Keratinocyte (primary cell): ENCODE measurements around the gene OR2T2.
"Not testable (repeated sequence)": the region's sequence is repeated elsewhere in the genome, so short reads cannot be mapped to it uniquely, and the experiment has no call there.

Experiments used
- EZH2 ChIP-seq: IDR thresholded peaks from one replicate; pipeline ENCODE4 v1.6.1; 2012; ENCODE audit warnings: inconsistent platforms, mild to moderate bottlenecking, low read length, moderate library complexity
- TF ChIP-seq, protein P1 (sequence below), 3 experiments: IDR thresholded peaks in 1 of 3; conservative IDR thresholded peaks in 1 of 3; optimal IDR thresholded peaks in 1 of 3; 2 replicates in 2 of 3; 3 replicates in 1 of 3; pipeline versions ENCODE3 to v1.5.1; 2011; ENCODE audit warnings: low read length in 3 of 3, mild to moderate bottlenecking in 3 of 3, moderate library complexity in 2 of 3, control low read depth in 1 of 3, inconsistent platforms in 1 of 3; ENCODE audit not compliant: insufficient read depth in 2 of 3; ENCODE audit errors: extremely low read depth in 1 of 3

DNA sequence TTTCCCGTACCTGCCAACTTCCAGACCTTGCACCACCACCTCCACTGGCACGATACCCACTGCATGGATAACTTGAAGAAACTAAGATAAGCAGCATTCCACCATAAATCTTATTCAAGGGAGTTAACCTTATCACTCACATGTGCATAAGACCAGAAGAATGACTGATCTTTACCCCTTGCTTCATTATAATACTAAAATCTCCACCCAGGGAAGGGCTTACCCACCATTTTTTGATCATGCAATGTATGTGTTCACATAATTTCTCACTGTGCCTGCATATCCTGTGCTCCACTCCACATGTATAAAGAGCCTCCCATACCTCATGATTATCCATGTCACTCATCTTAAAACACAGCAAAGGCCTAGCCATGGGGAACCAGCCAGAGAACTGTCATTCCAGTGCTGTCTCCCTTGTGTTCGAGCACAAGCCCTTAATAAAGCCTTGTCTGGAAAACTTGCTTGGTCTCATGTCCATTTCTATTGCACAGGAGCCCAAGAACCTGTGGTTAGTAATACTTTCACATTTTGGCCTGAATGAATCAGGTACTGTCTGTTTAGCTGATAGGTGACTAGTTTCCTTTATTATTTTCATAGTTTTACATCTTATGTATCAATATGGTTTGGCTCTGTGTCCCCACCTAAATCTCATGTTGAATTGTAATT, 17.8 kb upstream of the OR2T2 start:
- TF ChIP-seq, protein P1, sequence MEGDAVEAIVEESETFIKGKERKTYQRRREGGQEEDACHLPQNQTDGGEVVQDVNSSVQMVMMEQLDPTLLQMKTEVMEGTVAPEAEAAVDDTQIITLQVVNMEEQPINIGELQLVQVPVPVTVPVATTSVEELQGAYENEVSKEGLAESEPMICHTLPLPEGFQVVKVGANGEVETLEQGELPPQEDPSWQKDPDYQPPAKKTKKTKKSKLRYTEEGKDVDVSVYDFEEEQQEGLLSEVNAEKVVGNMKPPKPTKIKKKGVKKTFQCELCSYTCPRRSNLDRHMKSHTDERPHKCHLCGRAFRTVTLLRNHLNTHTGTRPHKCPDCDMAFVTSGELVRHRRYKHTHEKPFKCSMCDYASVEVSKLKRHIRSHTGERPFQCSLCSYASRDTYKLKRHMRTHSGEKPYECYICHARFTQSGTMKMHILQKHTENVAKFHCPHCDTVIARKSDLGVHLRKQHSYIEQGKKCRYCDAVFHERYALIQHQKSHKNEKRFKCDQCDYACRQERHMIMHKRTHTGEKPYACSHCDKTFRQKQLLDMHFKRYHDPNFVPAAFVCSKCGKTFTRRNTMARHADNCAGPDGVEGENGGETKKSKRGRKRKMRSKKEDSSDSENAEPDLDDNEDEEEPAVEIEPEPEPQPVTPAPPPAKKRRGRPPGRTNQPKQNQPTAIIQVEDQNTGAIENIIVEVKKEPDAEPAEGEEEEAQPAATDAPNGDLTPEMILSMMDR (optimal IDR thresholded peaks at IDR 0.05 in 1 of 3, IDR thresholded peaks at IDR 0.05 in 1 of 3, conservative IDR thresholded peaks at IDR 0.05 in 1 of 3; ENCODE audit: extremely low read depth in 1 of 3, insufficient read depth in 2 of 3, low read length in 3 of 3), result not testable (repeated sequence)
- not testable (repeated sequence) for TF ChIP-seq EZH2
